ENCODE data around the gene FLRT2.

Gene FLRT2

GRCh38 chr14:85531587-85532373 lies 1.8 kb downstream of the FLRT2 start:
- peak; percentile 43 for DNase-seq

DNA sequence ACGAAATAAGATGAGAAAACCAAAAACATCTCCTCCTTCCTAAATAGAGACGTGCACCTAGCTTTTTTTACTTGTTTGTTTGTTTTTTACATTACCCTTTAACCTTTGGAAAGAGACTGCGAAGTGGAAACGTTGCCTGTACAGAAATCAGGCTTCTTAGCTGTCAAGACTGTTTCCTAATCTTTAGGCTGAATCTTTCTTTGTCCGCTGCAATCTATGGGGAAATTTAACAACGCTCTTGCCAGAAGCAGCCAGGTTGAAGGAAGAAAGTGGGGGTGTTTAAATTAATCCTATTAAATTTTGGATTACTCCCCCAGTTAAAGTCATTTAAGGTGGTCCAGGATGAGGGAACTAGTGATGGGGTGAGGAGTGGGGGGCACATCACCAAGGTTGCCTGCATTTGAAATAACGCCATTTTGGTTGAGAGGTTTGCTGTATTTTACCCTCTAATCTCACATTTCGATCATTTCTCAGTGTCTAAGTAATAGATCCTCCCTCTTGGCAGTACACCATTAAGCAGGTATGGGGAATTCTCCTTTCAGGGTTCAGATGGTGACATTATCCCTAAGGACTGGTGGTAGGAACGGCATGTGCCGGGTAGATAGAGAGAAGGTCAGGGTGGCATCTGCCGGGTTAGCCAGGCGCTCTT lies 2.6 kb downstream of the FLRT2 start:
- DNase-seq = no peak

GRCh38 chr14:85533023-85533860 lies 3.3 kb downstream of the FLRT2 start:
- DNase-seq = peak; percentile 26

- peak; percentile 26 for DNase-seq
Observed at GRCh38 chr14:85533861-85534291, 3.9 kb downstream of the FLRT2 start.

GRCh38 chr14:85534458-85535293 lies 4.7 kb downstream of the FLRT2 start:
- DNase-seq = no peak

DNA sequence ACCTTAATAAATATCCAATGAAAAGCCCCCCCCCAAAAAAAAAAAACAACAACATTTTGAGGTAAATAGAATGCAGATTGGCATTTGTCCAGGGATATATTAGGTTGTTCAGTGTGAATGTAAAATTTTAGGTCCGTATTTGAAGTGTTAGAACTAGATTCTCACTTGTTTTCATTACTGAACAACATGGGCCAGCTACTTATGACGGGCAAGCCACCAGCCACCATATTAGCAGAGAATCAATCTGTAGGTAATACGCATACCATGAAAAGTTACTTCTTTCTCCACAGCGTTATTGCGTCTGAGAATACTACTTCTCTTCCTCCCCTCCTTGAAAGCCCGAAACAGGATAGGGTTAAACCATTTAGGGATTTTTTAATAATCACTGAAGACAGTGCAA lies 5.4 kb downstream of the FLRT2 start:
- DNase-seq = no peak

GRCh38 chr14:85535991-85536832 lies 6.3 kb downstream of the FLRT2 start:
- no peak for DNase-seq

GRCh38 chr14:85536833-85537190 lies 6.9 kb downstream of the FLRT2 start:
- peak; percentile 45 for DNase-seq

DNA sequence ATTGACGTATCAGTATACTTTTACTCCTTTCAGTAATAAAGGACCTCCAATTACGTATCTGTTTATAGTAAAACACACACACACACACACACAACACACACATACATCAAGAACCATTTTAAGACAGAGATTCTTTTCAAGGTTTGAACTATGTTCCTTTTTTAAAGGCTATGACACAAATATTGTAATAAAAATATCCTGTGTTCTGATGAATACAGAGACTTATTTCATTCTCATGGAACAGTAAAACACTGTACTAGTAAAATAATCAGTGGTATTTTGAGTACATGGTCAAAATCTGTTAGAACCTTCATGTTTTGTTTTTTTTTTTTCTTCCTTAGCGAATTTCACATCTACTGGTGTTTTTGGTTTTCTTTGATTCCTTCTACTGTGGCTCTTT lies 7.6 kb downstream of the FLRT2 start:
- DNase-seq = no peak

GRCh38 chr14:85538636-85539035 lies 8.7 kb downstream of the FLRT2 start:
- no peak for DNase-seq

- DNase-seq = no peak
Observed at GRCh38 chr14:85539510-85539909, 9.6 kb downstream of the FLRT2 start.

DNA sequence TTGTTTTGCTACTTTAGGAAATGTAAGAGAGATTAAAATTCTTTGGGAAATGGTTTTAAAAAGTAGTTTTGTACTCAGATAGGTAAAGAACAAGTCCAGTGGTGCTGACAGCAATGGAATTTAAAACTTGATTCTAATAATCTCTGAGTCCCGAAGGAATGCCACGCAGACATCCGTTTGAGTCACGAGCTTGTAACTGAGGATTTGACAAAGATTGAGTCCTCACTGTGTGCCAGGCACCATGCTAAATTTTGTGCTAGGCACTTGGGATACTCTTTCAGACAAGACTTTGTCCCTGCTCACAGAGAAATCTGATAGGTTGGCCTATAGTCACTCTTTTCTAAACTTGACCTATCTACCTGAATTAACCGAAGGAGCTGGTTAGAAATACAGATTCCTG lies 12.7 kb downstream of the FLRT2 start:
- no peak for DNase-seq

GRCh38 chr14:85545738-85546137 lies 15.8 kb downstream of the FLRT2 start:
- no peak for DNase-seq

- no peak for DNase-seq
Observed at GRCh38 chr14:85546390-85546789, 16.4 kb downstream of the FLRT2 start.

DNA sequence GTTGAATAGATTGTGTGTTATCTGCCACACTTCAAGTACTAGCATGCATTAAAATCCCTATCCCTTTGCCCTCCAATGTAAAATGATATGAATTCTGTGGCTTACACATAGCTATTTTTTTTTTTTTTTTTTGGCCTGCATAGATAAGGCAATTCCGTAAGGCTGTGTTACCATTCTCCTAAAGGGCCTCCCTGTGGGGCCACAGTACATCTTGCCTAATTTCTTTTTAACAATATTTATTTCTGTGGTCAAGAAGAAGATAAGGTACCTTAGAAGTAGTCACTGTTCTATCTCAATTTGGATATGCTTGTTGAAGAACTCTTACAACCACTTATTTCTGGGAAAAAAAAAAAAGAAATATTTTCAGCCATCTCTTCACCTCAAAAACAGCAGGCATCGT lies 19.8 kb downstream of the FLRT2 start:
- no peak for DNase-seq

DNA sequence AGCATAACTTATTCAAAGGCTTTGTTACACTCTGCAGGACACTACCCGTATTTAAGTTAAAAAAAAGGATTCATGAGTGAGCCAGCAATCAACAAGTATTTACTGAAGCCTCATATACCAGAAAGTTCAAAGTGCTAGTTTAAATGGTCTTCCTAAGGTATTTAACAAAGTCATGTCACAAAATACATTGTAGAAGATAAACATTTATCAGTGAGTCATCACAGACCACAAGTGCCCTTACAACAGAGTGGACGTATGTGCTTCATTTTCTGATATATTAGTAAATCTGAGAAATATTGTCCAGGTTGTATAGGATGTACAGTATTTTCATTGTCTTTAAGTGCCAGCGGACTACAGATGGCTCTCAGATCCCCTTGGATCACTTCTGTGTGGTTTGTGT lies 24.2 kb downstream of the FLRT2 start:
- DNase-seq = no peak

DNA sequence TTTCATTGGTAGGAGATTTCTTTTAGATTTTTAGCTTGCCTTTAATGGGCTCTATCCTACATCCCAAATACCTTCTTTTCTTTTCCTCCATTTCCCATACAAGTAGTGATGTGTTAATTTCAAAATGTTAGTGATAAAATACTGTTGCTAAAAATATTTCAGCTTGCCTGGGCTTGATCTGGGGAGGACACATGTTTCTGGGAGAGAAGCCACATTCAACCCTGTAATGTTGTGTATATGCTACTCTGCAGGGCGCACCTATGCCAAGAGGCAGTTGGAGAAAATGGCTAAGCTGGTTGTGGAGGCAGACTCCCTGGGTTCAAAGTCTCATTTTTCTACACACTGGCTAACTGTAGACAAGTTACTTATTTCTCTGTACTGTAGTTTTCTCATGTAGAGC lies 26.3 kb downstream of the FLRT2 start:
- no peak for DNase-seq

GRCh38 chr14:85558505-85558904 lies 28.6 kb downstream of the FLRT2 start:
- DNase-seq = no peak

GRCh38 chr14:85562630-85563029 lies 32.7 kb downstream of the FLRT2 start:
- no peak for DNase-seq

DNA sequence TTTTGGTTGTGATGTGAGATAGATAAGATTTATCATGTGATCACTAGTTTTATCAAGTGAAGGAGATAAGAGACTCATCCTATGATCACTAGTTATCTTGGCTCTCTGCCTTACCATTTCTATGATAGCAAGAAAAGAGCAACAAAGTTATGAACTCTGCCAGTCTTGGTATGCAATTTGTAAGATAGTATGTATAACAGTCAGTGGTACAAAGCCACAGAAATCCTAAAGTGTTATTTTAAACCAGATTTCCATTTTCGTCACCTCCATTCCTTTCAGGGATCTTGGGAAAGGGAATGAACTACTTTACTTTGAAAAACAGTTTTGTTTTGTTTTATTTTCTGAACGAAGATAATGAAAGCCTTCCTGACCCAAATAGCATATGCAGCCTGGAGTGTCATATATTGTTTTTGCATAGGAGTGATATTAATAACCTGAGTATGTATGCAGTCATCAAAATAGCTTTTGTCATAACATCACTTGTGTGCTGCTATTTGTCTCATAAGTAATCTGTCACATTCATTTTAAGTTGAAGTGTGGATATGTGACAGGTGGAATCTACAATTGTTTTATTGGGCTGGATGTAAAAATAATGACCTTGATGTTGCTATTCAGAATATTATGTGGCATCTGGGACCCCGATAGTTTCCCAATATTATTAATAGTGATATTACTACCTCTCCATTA lies 35.0 kb downstream of the FLRT2 start:
- no peak for DNase-seq

- DNase-seq = no peak
Observed at GRCh38 chr14:85565862-85566296, 35.9 kb downstream of the FLRT2 start.
